WERI-Rb-1 (cell line): ENCODE results near the gene CFAP410.

Source experiments
- DNase-seq: peaks from one replicate; pipeline ENCODE4 v3.0.0-alpha.2; 2020
- H3K27ac ChIP-seq: fragments of 250-450 bp; sonication (Bioruptor Pico); 2 replicates; pipeline ENCODE4 v1.5.1; 2020; ENCODE audit warnings: mild to moderate bottlenecking, moderate library complexity
- H3K27me3 ChIP-seq: fragments of 250-450 bp; sonication (Bioruptor Pico); 2 replicates; pipeline ENCODE4 v1.5.1; 2021; ENCODE audit warnings: mild to moderate bottlenecking, low read depth, moderate library complexity; ENCODE audit not compliant: insufficient read depth, severe bottlenecking
- H3K36me3 ChIP-seq: fragments of 250-450 bp; sonication (Bioruptor Pico); 2 replicates; pipeline ENCODE4 v1.5.1; 2020; ENCODE audit warnings: mild to moderate bottlenecking, moderate library complexity
- H3K4me3 ChIP-seq: 2 replicates; pipeline ENCODE4 v1.5.1; 2011; ENCODE audit warnings: low read depth, mild to moderate bottlenecking, control low read depth, low read length
- H3K9me3 ChIP-seq: fragments of 250-450 bp; sonication (Bioruptor Pico); 2 replicates; pipeline ENCODE4 v1.5.1; 2021; ENCODE audit warnings: mild to moderate bottlenecking, moderate library complexity; ENCODE audit not compliant: severe bottlenecking
- CTCF ChIP-seq: IDR thresholded peaks from 2 replicates; pipeline ENCODE4 v1.5.1; 2011; ENCODE audit warnings: low read depth, mild to moderate bottlenecking, control low read depth, inconsistent platforms, low read length

The CFAP410 gene

GRCh38 chr21:44338971-44339910 is at the start of gene CFAP410:
Gene CFAP410 (minus strand): TSS chr21:44339390. CDS start chr21:44339194, 196 bp downstream.
- TF ChIP-seq CTCF, result no peak
- Histone ChIP-seq H3K4me3 (peak within 1 kb of the TSS; percentile 95), H3K27ac (peak within 1 kb of the TSS; percentile 99), H3K36me3 (peaks cover 9% of the 10 kb centered on the region), H3K27me3 (no peaks in the 10 kb centered on the region), H3K9me3 (no peaks in the 10 kb centered on the region)
- peak; percentile 97 for DNase-seq

GRCh38 chr21:44384968-44385367 is 45.8 kb upstream of the CFAP410 start:
- H3K27me3 ChIP-seq, result peaks cover 5% of the 10 kb centered on the region
- peaks cover 24% of the 10 kb centered on the region for H3K9me3 ChIP-seq
- TF ChIP-seq CTCF, result no peak
- no peak overlapping the region for H3K4me3 ChIP-seq
- no peak overlapping the region for H3K27ac ChIP-seq
- no peaks in the 10 kb centered on the region for H3K36me3 ChIP-seq
- no peak for DNase-seq

GRCh38 chr21:44383216-44383615 is 44.0 kb upstream of the CFAP410 start:
- TF ChIP-seq CTCF, result no peak
- H3K9me3 ChIP-seq, result peaks cover 21% of the 10 kb centered on the region
- H3K27ac ChIP-seq, result no peak overlapping the region
- no peak overlapping the region for H3K4me3 ChIP-seq
- no peak for DNase-seq
- H3K27me3 ChIP-seq, result peaks cover 3% of the 10 kb centered on the region
- no peaks in the 10 kb centered on the region for H3K36me3 ChIP-seq

- no peak for TF ChIP-seq CTCF
- no peaks in the 10 kb centered on the region for H3K36me3 ChIP-seq
- H3K27ac ChIP-seq, result no peak overlapping the region
- DNase-seq, result no peak
- H3K4me3 ChIP-seq, result no peak overlapping the region
- no peaks in the 10 kb centered on the region for H3K27me3 ChIP-seq
- H3K9me3 ChIP-seq, result peaks cover 19% of the 10 kb centered on the region
Measured at GRCh38 chr21:44382536-44382935, 43.3 kb upstream of the CFAP410 start.

- DNase-seq, result no peak
- Histone ChIP-seq H3K27me3 (no peaks in the 10 kb centered on the region), H3K27ac (no peak overlapping the region), H3K4me3 (no peak overlapping the region), H3K36me3 (no peaks in the 10 kb centered on the region), H3K9me3 (peaks cover 19% of the 10 kb centered on the region)
- no peak for TF ChIP-seq CTCF
Measured at GRCh38 chr21:44381874-44382273, 42.7 kb upstream of the CFAP410 start.
